ENCODE measurements around the gene DSP. TPM values are rescaled to one million over a fixed set of nuclear protein-coding genes. Genes with fewer than 3 reads are reported as not detected.

DSP gene
- total RNA-seq, 1 experiment from 2014 or later: 109 TPM

GRCh38 chr6:7559651-7560385, 18.3 kb downstream of the DSP start:
- Histone ChIP-seq H3K4me3 (no peak overlapping the region), H3F3A (ENCODE audit: insufficient read depth, low read depth) (no peaks in the 10 kb centered on the region), H4K20me1 (ENCODE audit: insufficient read depth) (no peaks in the 10 kb centered on the region), H3K4me1 (replicated peaks; ENCODE audit: insufficient read depth) (no peaks in the 10 kb centered on the region), H3K27me3 (ENCODE audit: insufficient read depth, low read depth) (no peaks in the 10 kb centered on the region), H3K9me3 (ENCODE audit: insufficient read depth, low read depth) (no peaks in the 10 kb centered on the region), H3K4me2 (no peak overlapping the region), H3K27ac (no peak overlapping the region), H3K36me3 (ENCODE audit: low read depth) (no peaks in the 10 kb centered on the region), H3K79me2 (ENCODE audit: low read depth) (no peaks in the 10 kb centered on the region), H2AFZ (no peak overlapping the region), H3K9me2 (ENCODE audit: insufficient read depth) (no peaks in the 10 kb centered on the region)
- intact Hi-C loops (cut with micrococcal nuclease; ENCODE audit: unreplicated experiment): no loop called here
- TF ChIP-seq CTCF (conservative IDR thresholded peaks at IDR 0.05) (no peak), EZH2 (IDR thresholded peaks at IDR 0.05; ENCODE audit: low read depth) (no peak)
- BruUV-seq (replicated peaks): no TSS peak
- ChIA-PET POLR2A (ENCODE audit: unreplicated experiment) (no interaction called here), CTCF (no interaction called here)
- DNase-seq: peak in 1 of 2 experiments; percentile 47

- no peak for TF ChIP-seq CTCF (conservative IDR thresholded peaks at IDR 0.05)
- TF ChIP-seq EZH2 (IDR thresholded peaks at IDR 0.05; ENCODE audit: low read depth): no peak
- no peaks in the 10 kb centered on the region for H3K9me3 ChIP-seq (ENCODE audit: insufficient read depth, low read depth)
- H3F3A ChIP-seq (ENCODE audit: insufficient read depth, low read depth): no peaks in the 10 kb centered on the region
- H4K20me1 ChIP-seq (ENCODE audit: insufficient read depth): no peaks in the 10 kb centered on the region
- no peaks in the 10 kb centered on the region for H3K36me3 ChIP-seq (ENCODE audit: low read depth)
- CTCF ChIA-PET: no interaction called here
- DNase-seq: no peak
- no peaks in the 10 kb centered on the region for H3K9me2 ChIP-seq (ENCODE audit: insufficient read depth)
- H3K4me3 ChIP-seq: no peak overlapping the region
- H3K27me3 ChIP-seq (ENCODE audit: insufficient read depth, low read depth): no peaks in the 10 kb centered on the region
- no peak overlapping the region for H2AFZ ChIP-seq
- H3K4me2 ChIP-seq: no peak overlapping the region
- BruUV-seq (replicated peaks): no TSS peak
- intact Hi-C loops (cut with micrococcal nuclease; ENCODE audit: unreplicated experiment): no loop called here
- H3K4me1 ChIP-seq (replicated peaks; ENCODE audit: insufficient read depth): no peaks in the 10 kb centered on the region
- no peaks in the 10 kb centered on the region for H3K79me2 ChIP-seq (ENCODE audit: low read depth)
- POLR2A ChIA-PET (ENCODE audit: unreplicated experiment): no interaction called here
- no peak overlapping the region for H3K27ac ChIP-seq
These were observed 19.9 kb downstream of the DSP start for GRCh38 chr6:7561153-7561964.

- no peaks in the 10 kb centered on the region for H3K79me2 ChIP-seq (ENCODE audit: low read depth)
- TF ChIP-seq EZH2 (IDR thresholded peaks at IDR 0.05; ENCODE audit: low read depth) (no peak), CTCF (conservative IDR thresholded peaks at IDR 0.05) (no peak)
- POLR2A ChIA-PET (ENCODE audit: unreplicated experiment): no interaction called here
- intact Hi-C loops (cut with micrococcal nuclease; ENCODE audit: unreplicated experiment): no loop called here
- no peaks in the 10 kb centered on the region for H3K4me1 ChIP-seq (replicated peaks; ENCODE audit: insufficient read depth)
- H4K20me1 ChIP-seq (ENCODE audit: insufficient read depth): no peaks in the 10 kb centered on the region
- no peak overlapping the region for H3K4me3 ChIP-seq
- H3K9me3 ChIP-seq (ENCODE audit: insufficient read depth, low read depth): no peaks in the 10 kb centered on the region
- no peaks in the 10 kb centered on the region for H3K27me3 ChIP-seq (ENCODE audit: insufficient read depth, low read depth)
- no peaks in the 10 kb centered on the region for H3F3A ChIP-seq (ENCODE audit: insufficient read depth, low read depth)
- BruUV-seq (replicated peaks): no TSS peak
- no peak overlapping the region for H3K27ac ChIP-seq
- no peaks in the 10 kb centered on the region for H3K9me2 ChIP-seq (ENCODE audit: insufficient read depth)
- CTCF ChIA-PET: no interaction called here
- DNase-seq: no peak
- H2AFZ ChIP-seq: no peak overlapping the region
- H3K4me2 ChIP-seq: no peak overlapping the region
- no peaks in the 10 kb centered on the region for H3K36me3 ChIP-seq (ENCODE audit: low read depth)
These were observed 21.3 kb downstream of the DSP start for GRCh38 chr6:7562769-7563168.
